ENCODE data around the gene KRTAP16-1. TPM values are rescaled to one million over a fixed set of nuclear protein-coding genes. Genes with fewer than 3 reads are reported as not detected.
"Not testable (repeated sequence)": the region's sequence is repeated elsewhere in the genome, so short reads cannot be mapped to it uniquely, and the experiment has no call there.

Gene KRTAP16-1, protein sequence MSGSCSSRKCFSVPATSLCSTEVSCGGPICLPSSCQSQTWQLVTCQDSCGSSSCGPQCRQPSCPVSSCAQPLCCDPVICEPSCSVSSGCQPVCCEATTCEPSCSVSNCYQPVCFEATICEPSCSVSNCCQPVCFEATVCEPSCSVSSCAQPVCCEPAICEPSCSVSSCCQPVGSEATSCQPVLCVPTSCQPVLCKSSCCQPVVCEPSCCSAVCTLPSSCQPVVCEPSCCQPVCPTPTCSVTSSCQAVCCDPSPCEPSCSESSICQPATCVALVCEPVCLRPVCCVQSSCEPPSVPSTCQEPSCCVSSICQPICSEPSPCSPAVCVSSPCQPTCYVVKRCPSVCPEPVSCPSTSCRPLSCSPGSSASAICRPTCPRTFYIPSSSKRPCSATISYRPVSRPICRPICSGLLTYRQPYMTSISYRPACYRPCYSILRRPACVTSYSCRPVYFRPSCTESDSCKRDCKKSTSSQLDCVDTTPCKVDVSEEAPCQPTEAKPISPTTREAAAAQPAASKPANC
- not detected in 2 replicates for total RNA-seq (2014; rRNA removed)
- not detected for polyA plus RNA-seq (2012)

- no peak for DNase-seq (ENCODE audit: low read depth)
Observed at GRCh38 chr17:41308918-41309359, at the start of gene KRTAP16-1. Gene KRTAP16-1, minus strand, starts transcription at chr17:41309309. Its CDS starts 56 bp downstream, at chr17:41309253.

DNA sequence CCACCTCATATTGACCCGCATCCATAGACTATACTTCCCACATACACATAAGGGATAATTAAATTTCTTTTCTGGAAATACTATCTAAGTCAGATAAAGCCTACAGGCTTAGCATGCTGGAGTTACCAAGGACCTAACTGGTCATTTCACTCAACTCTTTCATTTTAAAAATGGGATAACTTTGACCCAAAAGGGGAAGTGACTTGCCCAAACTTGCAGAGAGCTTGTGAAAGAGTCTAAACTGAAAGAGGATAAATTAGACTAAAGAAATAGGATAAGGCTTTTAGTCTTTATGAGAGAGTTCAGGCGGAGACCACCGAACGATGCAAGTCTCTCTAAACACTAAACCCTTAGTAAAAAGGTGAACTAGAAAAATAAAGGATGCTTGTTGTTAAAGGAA is 45.4 kb upstream of the KRTAP16-1 start:
- no peak for DNase-seq (ENCODE audit: low read depth)

GRCh38 chr17:41352597-41353366 is 43.7 kb upstream of the KRTAP16-1 start:
- no peak for DNase-seq (ENCODE audit: low read depth)

- no peak for DNase-seq (ENCODE audit: low read depth)
Observed at GRCh38 chr17:41351177-41351576, 42.1 kb upstream of the KRTAP16-1 start.

GRCh38 chr17:41350381-41350878 is 41.3 kb upstream of the KRTAP16-1 start, which contains the start of gene KRT33A:
Gene KRT33A, minus strand, starts transcription at chr17:41350828. Its CDS starts 61 bp downstream, at chr17:41350767.
- DNase-seq (ENCODE audit: low read depth) = not testable (repeated sequence)

- no peak for DNase-seq (ENCODE audit: low read depth)
Observed at GRCh38 chr17:41347869-41348760, 39.0 kb upstream of the KRTAP16-1 start.

GRCh38 chr17:41346421-41346820 is 37.3 kb upstream of the KRTAP16-1 start:
- DNase-seq (ENCODE audit: low read depth) = not testable (repeated sequence)

DNA sequence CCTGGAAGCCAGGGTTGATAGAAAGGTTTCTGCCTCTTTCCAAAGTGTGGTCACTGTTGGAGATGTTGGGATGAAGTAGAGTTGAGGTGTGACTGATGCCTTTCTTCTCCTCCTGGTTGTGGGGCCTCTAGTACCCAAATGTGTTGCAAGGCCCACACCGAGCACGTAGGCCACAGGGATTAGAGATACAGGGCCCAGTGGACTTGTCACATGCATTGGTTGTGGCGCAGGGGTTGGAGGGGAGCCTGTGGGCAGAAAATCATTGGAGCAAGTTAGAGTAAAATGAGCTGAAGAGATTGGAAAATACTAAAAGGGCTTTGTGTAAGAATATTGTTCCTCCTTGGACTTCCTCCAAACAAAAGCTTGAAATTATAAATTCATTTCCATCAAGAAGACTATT is 36.9 kb upstream of the KRTAP16-1 start:
- DNase-seq (ENCODE audit: low read depth) = no peak

DNA sequence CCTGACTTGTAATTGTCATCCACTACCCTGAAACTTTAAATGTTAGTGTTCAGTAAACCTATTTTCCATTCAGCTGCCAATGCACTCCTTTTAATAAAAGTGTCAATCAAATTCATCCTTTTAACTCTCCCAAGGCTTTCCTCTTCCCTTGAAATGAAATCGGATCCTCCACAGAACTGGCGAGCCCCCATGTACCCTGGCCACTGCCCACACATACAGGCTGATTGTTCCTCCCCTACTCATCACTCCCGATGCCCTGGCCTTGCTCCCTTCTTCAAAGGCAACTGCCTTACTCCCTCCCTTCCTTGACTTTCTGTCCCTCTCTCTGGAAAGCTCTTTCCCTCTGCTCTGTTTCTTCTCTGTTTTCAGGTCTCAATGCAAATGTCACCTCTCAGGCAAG is 33.9 kb upstream of the KRTAP16-1 start:
- no peak for DNase-seq (ENCODE audit: low read depth)

DNA sequence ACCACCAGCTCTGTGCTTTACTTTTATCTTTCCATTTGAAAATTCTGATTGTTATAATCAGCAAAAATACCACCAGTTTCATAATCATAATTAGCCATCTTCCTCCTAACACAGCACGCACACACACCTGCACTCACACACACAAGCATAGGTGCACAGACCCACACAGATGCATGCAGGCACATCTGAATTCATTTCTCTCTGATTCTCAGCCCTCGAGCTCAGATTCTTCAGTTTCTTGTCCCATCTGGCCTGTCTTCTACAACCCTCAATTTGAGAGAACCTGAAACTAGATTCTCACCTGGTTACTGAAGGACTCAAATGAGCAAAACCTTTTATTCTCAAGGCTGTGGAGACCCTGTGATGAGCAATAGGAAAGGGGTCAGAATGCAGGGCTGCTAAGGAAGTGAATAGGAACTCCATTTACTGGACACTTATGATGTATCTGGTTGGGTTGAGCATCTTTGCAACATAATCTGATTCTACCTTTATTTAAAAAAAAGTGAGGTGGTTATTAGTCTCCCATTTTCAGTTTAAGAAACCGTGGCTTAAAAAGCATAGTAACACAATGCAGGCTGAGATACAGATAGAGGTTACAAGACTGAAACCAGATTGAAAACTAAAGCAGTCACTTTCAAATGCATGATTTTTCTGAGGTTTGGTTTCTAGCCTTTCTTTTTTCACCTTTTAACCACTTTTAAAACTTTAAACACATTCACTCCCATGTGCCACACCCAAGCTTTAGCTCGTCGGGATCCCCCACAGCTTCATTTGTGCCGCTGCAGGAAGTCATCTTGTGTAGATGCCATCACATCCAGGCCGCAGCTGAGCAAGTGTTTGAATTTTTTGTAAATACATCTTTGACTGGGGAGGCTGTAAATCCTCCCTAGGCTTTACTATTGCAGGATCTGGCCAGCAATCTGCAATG is 32.1 kb upstream of the KRTAP16-1 start:
- no peak for DNase-seq (ENCODE audit: low read depth)

- no peak for DNase-seq (ENCODE audit: low read depth)
Observed at GRCh38 chr17:41340494-41340893, 31.4 kb upstream of the KRTAP16-1 start.

GRCh38 chr17:41339571-41340172 is 30.6 kb upstream of the KRTAP16-1 start:
- DNase-seq (ENCODE audit: low read depth) = no peak

DNA sequence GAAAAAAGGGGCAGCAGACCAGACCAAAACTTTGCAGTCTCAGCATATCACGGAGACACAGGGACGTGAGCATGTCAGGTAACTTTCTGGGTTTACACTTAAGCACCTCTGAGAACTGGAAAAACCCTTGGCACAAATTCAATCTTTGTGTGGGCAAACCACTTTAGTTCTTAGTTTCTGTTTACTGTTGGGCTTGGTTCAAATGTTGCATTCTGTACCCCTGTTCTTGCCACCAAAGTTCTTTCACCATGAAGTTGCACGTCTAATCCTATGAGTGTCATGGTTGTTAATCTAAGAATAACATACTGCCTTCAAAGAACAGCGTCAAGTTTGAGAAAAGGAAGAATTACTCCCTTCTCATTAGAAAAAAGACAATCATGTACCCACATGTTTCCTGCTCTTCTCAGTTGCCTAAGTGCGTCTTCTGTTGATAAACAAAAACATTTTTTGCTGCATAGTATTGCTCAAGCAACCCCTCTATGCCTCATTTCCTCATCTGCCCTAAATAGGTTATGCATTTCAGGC is 29.9 kb upstream of the KRTAP16-1 start:
- DNase-seq (ENCODE audit: low read depth) = no peak

- DNase-seq (ENCODE audit: low read depth) = no peak
Observed at GRCh38 chr17:41335747-41336146, 26.6 kb upstream of the KRTAP16-1 start.

GRCh38 chr17:41334385-41335305 is 25.5 kb upstream of the KRTAP16-1 start:
- DNase-seq (ENCODE audit: low read depth) = no peak

GRCh38 chr17:41333836-41334235 is 24.7 kb upstream of the KRTAP16-1 start:
- no peak for DNase-seq (ENCODE audit: low read depth)

DNA sequence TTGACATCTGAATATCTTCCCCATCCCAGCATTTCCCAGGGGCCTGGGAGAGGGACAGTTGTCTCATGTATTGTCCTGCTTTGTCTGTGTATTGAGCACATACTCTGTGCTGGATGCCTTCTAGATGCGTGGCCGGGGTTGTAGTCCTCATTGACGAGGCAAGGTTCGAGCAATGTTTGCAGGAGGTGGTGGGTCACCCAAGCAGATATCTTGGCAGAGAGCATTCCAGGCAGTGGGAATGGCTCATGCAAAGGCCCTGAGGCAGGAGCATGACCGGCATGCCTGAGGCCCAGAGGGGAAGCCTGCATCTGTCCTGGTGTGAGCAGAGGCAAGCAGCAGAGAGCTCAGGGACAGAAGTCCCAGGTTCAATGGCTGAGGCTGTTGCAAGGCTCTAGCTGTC is 24.0 kb upstream of the KRTAP16-1 start:
- DNase-seq (ENCODE audit: low read depth) = no peak

DNA sequence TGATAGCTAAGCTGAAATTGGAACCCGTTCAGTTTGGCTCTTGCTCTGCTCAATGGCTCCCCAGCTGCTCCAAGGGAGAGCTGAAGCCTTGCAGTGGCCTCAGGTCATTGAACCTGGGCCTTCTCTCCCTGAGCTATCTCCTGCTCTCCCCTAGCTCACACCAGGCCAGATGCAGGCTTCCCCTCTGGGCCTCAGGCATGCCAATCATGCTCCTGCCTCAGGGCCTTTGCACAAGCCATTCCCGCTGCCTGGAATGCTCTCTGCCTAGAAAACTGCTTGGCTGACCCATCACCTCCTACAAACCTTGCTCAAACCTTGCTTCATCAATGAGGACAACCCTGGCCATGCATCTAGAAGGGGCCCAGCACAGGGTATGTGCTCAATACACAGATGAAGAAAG is 23.1 kb upstream of the KRTAP16-1 start:
- DNase-seq (ENCODE audit: low read depth) = no peak
